ENCODE results near the gene FAM83F.

DNA sequence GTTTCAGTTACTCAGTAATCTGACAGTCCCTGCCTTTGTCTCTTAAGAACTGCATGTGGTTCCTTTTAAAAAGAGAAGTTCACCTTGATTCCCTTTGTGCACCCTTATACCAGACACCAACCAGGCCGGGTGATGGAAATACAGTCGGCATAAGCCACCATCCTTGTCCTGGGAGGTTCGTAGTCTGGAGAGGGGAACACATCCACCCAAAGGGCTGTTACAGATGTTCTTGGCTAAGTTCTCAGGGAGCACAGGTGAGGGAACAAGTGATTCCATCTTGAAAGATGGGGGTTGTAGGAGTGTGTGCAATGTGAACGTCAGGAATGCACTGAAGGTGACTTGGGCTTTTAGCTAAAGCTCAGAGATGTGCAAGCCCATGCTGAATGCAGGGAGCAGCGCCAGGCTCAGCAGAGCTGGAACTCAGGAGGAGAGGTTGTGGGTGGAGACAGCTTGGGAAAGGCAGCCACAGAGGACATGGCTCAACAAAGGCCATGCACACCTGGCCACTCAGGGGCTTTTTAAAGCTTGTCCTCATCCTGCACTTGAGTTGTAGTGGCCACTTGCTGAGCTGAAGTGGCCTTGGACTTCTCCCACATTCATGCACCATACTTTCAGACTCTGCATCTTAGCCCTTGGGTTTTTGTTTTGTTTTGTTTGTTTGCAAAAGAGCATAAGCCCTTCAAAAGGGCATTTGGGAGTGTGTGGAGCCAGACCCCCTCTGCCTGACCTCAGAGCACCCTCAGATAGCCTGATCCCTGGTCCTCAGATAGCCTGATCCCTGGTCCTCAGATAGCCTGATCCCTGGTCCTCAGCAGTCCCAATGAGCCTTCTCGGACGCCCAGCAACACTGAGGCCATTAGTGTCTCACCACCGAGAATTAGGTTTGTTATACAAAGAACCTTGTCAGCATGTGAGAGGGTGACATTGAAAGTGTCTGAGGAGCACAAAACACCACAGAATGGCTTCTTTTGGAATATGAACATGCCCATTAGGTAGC, 47.2 kb upstream of the FAM83F start:
- TF ChIP-seq, protein P1, sequence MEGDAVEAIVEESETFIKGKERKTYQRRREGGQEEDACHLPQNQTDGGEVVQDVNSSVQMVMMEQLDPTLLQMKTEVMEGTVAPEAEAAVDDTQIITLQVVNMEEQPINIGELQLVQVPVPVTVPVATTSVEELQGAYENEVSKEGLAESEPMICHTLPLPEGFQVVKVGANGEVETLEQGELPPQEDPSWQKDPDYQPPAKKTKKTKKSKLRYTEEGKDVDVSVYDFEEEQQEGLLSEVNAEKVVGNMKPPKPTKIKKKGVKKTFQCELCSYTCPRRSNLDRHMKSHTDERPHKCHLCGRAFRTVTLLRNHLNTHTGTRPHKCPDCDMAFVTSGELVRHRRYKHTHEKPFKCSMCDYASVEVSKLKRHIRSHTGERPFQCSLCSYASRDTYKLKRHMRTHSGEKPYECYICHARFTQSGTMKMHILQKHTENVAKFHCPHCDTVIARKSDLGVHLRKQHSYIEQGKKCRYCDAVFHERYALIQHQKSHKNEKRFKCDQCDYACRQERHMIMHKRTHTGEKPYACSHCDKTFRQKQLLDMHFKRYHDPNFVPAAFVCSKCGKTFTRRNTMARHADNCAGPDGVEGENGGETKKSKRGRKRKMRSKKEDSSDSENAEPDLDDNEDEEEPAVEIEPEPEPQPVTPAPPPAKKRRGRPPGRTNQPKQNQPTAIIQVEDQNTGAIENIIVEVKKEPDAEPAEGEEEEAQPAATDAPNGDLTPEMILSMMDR (IDR thresholded peaks at IDR 0.05), result no peak
- TF ChIP-seq POLR2A (IDR thresholded peaks at IDR 0.05), result no peak
